Spleen (tissue), 11 donors: ENCODE data around the gene CEP95. TPM values are rescaled to one million over a fixed set of nuclear protein-coding genes. Genes with fewer than 3 reads are reported as not detected.

Experiments
- DNase-seq: peaks from one replicate; pipeline ENCODE4 v3.0.0-alpha.2; 2020
- H3K27ac ChIP-seq, 8 donors: fragments of 200-600 bp; sonication (generic) in 7 of 8; 1 replicate in 4 of 8; 2 replicates in 4 of 8; pipeline versions ENCODE4 v1.5.0 to v1.8.0; 2016 to 2021; ENCODE audit warnings: inconsistent platforms in 4 of 8, mild to moderate bottlenecking in 4 of 8, moderate library complexity in 1 of 8
- H3K27me3 ChIP-seq, 7 donors: fragments of 200-600 bp; sonication (generic) in 6 of 7; replicated peaks in 1 of 7; 1 replicate in 4 of 7; 2 replicates in 3 of 7; pipeline versions ENCODE4 v1.5.0 to v1.8.0; 2016 to 2021; ENCODE audit warnings: inconsistent platforms in 3 of 7, mild to moderate bottlenecking in 1 of 7
- H3K36me3 ChIP-seq, 6 donors: fragments of 200-600 bp; sonication (generic) in 5 of 6; 1 replicate in 4 of 6; 2 replicates in 2 of 6; pipeline versions ENCODE4 v1.5.0 to v1.8.0; 2016 to 2021; ENCODE audit warnings: inconsistent platforms in 2 of 6
- H3K4me1 ChIP-seq, 6 donors: fragments of 200-600 bp; sonication (generic) in 5 of 6; 1 replicate in 3 of 6; 2 replicates in 3 of 6; pipeline versions ENCODE4 v1.5.0 to v1.8.0; 2016 to 2021; ENCODE audit warnings: inconsistent platforms in 3 of 6
- H3K4me3 ChIP-seq, 8 donors: fragments of 200-600 bp; sonication (generic) in 7 of 8; 1 replicate in 4 of 8; 2 replicates in 4 of 8; pipeline versions ENCODE4 v1.5.0 to v1.8.0; 2016 to 2021; ENCODE audit warnings: inconsistent platforms in 4 of 8, mild to moderate bottlenecking in 4 of 8, moderate library complexity in 2 of 8
- H3K9me3 ChIP-seq, 8 donors: fragments of 200-600 bp; sonication (generic) in 7 of 8; 1 replicate in 4 of 8; 2 replicates in 4 of 8; pipeline versions ENCODE4 v1.5.0 to v1.8.0; 2016 to 2021; ENCODE audit warnings: inconsistent platforms in 4 of 8
- POLR2A ChIP-seq, 3 donors: fragments of 450-650 bp; IDR thresholded peaks; one replicate each; pipeline ENCODE4 v1.5.1; 2017; ENCODE audit warnings: antibody characterized with exemption in 3 of 3, mild to moderate bottlenecking in 1 of 3
- POLR2AphosphoS5 ChIP-seq, 3 donors: sonication (generic); formaldehyde crosslinking; IDR thresholded peaks; one replicate each; pipeline ENCODE4 v1.5.1; 2017; ENCODE audit warnings: antibody characterized with exemption in 3 of 3
- WGBS, 5 donors: extraction: QIAGEN DNeasy Blood & Tissue Kit in 3 of 5; methylation state at CpG; one replicate each; pipeline versions ENCODE4 v1.1.5 to v1.1.7; 2013 to 2018; 5-methylcytosine and 5-hydroxymethylcytosine counted together
- intact Hi-C: fragments of 100-400 bp; cut with DNase I; formaldehyde crosslinking; loops from one replicate; pipeline ENCODE4 v1.15.0; 2023; ENCODE audit warnings: low total_unique reads
- polyA plus RNA-seq, 3 donors: library from polyadenylated mRNA; stranded (reverse); fragments of 200-250 nt; gene quantifications; one replicate each; pipeline ENCODE4 v1.2.1, GENCODE V29; 2013
- total RNA-seq, 7 donors: library from RNA; depleted of rRNA in 3 of 7; stranded (reverse); fragments of >200 nt in 3 of 7; fragmentation: NEBNext Ultra II Directional in 4 of 7; extraction: Animal tissue kit (Norgen Biotek cat#: 25700) in 4 of 7; gene quantifications; one replicate each; pipeline versions ENCODE4 v1.1.0 to v1.2.1, GENCODE V29; 2016 to 2021
- TF ChIP-seq, protein P1 (sequence below), 11 experiments: fragments of 200-600 bp in 7 of 11; fragments of 450-650 bp in 4 of 11; sonication (generic) in 4 of 11; IDR thresholded peaks in 8 of 11; conservative IDR thresholded peaks in 3 of 11; 1 replicate in 7 of 11; 2 replicates in 4 of 11; pipeline versions ENCODE4 v1.4.0 to v1.8.0; 2016 to 2021; ENCODE audit warnings: antibody characterized with exemption in 11 of 11, inconsistent platforms in 4 of 11, mild to moderate bottlenecking in 1 of 11
- donor health status: healthy with polysubstance abuse.
- donor health status: DM: no; HTN: no; CAD: no; lungs with moderate emphysema.
- donor health status: DM: no; HTN: no; CAD: no.
- donor health status: Bipolar disorder and iron deficiency.
- donor health status: healthy.
- donor health status: DM: no; HTN: no; CAD: no.
- donor health status: DM: yes; HTN: yes; CAD: no.

The CEP95 gene
- total and polyA plus RNA-seq, 10 donors: 33.5 to 83.9 (median 53.5) TPM

DNA sequence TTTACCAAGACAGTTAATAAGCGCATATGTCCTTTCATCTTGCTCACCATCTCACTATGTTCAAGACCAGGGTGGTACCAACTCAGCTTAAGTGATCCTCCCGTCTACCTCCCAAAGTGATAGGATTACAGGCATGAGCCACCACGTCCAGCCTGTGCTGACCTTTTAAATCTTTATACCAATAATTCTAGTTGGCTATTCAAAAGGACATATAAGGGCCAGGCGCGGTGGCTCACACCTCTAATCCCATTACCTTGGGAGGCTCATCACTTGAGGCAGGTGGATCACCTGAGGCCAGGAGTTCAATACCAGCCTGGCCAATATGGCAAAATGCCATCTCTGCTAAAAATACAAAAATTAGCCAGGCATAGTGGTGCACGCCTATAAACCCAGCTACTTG lies 2.4 kb downstream of the CEP95 start:
- TF ChIP-seq, protein P1, sequence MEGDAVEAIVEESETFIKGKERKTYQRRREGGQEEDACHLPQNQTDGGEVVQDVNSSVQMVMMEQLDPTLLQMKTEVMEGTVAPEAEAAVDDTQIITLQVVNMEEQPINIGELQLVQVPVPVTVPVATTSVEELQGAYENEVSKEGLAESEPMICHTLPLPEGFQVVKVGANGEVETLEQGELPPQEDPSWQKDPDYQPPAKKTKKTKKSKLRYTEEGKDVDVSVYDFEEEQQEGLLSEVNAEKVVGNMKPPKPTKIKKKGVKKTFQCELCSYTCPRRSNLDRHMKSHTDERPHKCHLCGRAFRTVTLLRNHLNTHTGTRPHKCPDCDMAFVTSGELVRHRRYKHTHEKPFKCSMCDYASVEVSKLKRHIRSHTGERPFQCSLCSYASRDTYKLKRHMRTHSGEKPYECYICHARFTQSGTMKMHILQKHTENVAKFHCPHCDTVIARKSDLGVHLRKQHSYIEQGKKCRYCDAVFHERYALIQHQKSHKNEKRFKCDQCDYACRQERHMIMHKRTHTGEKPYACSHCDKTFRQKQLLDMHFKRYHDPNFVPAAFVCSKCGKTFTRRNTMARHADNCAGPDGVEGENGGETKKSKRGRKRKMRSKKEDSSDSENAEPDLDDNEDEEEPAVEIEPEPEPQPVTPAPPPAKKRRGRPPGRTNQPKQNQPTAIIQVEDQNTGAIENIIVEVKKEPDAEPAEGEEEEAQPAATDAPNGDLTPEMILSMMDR (IDR thresholded peaks at IDR 0.05 in 8 of 11, conservative IDR thresholded peaks at IDR 0.05 in 3 of 11): no peak
- TF ChIP-seq POLR2A (IDR thresholded peaks at IDR 0.05): no peak
- no peak for TF ChIP-seq POLR2AphosphoS5 (IDR thresholded peaks at IDR 0.05)
- Histone ChIP-seq H3K27me3 (no peaks in the 10 kb centered on the region), H3K4me3 (no peak overlapping the region), H3K4me1 (peaks cover 23 to 50% (median 35%) of the 10 kb centered on the region in 6 donors), H3K36me3 (peaks cover under 1 to 63% (median 50%) of the 10 kb centered on the region in 6 donors), H3K9me3 (no peaks in the 10 kb centered on the region), H3K27ac (no peak overlapping the region)
- intact Hi-C loops: no loop called here
- no peak for DNase-seq
- WGBS, 5 donors: 79 to 95% (median 92%) methylated on average over 6 of the region's 6 CpGs

DNA sequence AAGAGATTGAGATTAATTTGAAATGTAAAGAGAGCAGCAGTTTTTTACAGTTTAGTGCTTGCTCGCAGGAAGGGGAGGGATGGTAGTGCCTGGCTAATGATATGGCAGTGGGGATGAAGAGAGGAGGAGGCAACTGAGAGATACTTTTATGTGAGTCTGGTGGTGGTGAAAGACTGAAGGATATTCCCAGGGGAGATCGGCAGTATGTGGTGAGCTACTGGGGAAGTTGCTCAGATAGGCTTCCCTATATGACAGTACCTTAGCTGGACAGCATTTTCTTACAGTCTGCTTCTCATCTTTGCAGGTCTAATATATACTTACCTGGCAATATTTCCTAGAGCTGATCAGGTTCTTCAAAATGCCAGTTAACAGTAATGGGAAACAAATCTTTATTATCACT lies 8.6 kb downstream of the CEP95 start:
- WGBS, 5 donors: 67 to 89% (median 79%) methylated on average over 2 of the region's 2 CpGs

DNA sequence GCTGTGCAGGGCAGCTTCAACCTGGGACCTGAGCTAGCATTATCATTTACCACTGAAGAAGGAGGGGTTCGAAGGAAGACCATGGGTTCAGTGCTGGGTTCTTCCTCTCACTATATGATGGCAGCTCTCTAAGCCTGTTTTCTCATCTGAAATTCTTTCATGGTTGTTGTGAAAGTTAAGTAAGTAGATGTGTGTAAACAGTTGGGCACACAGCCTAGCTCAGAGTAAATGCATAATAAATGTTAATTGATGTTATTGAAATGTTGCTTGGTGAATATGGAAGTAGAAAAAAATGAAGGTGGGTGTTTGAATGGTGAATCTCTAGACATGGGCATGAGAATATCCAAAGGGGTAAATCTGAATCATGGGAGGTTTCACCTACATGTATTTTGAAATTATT lies 9.1 kb downstream of the CEP95 start:
- Histone ChIP-seq H3K27me3 (no peaks in the 10 kb centered on the region), H3K27ac (no peak overlapping the region), H3K4me3 (no peak overlapping the region), H3K36me3 (peaks cover 0 to 100% (median 78%) of the 10 kb centered on the region in 6 donors), H3K4me1 (peaks cover 0 to 21% (median 0%) of the 10 kb centered on the region in 6 donors), H3K9me3 (no peaks in the 10 kb centered on the region)
- TF ChIP-seq, protein P1 (IDR thresholded peaks at IDR 0.05 in 8 of 11, conservative IDR thresholded peaks at IDR 0.05 in 3 of 11): no peak
- no peak for TF ChIP-seq POLR2A (IDR thresholded peaks at IDR 0.05)
- TF ChIP-seq POLR2AphosphoS5 (IDR thresholded peaks at IDR 0.05): no peak
- DNase-seq: no peak
- WGBS, 5 donors: 90 to 100% (median 97%) methylated on average over 1 of the region's 1 CpG
- intact Hi-C loops: loop anchor here (10.0 kb wide), 1 partner anchor 139 kb away; no protein-coding TSS in a partner anchor

More for the DNA sequence above, 8.6 kb downstream of the CEP95 start:
- no peak for TF ChIP-seq POLR2AphosphoS5 (IDR thresholded peaks at IDR 0.05)
- TF ChIP-seq, protein P1 (IDR thresholded peaks at IDR 0.05 in 8 of 11, conservative IDR thresholded peaks at IDR 0.05 in 3 of 11): no peak
- TF ChIP-seq POLR2A (IDR thresholded peaks at IDR 0.05): no peak
- Histone ChIP-seq H3K4me3 (no peak overlapping the region), H3K27ac (no peak overlapping the region), H3K4me1 (peaks cover 0 to 24% (median 0%) of the 10 kb centered on the region in 6 donors), H3K36me3 (peaks cover 0 to 100% (median 79%) of the 10 kb centered on the region in 6 donors), H3K27me3 (no peaks in the 10 kb centered on the region), H3K9me3 (no peaks in the 10 kb centered on the region)
- intact Hi-C loops: loop anchor here (10.0 kb wide), 1 partner anchor 139 kb away; no protein-coding TSS in a partner anchor
- no peak for DNase-seq

DNA sequence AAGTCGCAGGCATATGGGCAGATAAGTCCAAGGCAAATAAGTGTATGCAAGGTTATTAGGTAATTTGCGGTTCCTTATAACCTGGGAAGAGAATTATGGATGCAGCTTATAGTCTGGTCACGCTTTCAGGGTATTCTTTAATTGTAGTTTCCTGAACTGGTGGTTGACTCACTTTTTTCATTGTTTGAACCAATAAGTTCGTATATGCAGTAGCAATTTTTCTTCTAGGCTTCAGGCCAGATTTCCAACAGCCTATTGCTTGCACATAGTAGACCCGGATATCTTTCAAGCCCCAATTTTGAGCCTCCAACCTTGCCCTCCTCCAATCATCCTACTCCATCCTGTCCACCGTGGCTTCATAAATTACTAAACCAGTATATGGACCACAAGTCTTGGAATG lies 12.8 kb downstream of the CEP95 start:
- H3K4me1 ChIP-seq: peaks cover 0 to 14% (median 0%) of the 10 kb centered on the region in 6 donors
- peaks cover 0 to 100% (median 87%) of the 10 kb centered on the region in 6 donors for H3K36me3 ChIP-seq
- TF ChIP-seq, protein P1 (IDR thresholded peaks at IDR 0.05 in 8 of 11, conservative IDR thresholded peaks at IDR 0.05 in 3 of 11): no peak
- TF ChIP-seq POLR2AphosphoS5 (IDR thresholded peaks at IDR 0.05): no peak
- TF ChIP-seq POLR2A (IDR thresholded peaks at IDR 0.05): no peak
- no peaks in the 10 kb centered on the region for H3K27me3 ChIP-seq
- H3K4me3 ChIP-seq: no peak overlapping the region
- no peak overlapping the region for H3K27ac ChIP-seq
- no peak for DNase-seq
- H3K9me3 ChIP-seq: no peaks in the 10 kb centered on the region
- intact Hi-C loops: loop anchor here (10.0 kb wide), 1 partner anchor 135 kb away; no protein-coding TSS in a partner anchor
- 94 to 97% (median 95%) methylated on average over 6 of the region's 6 CpGs for WGBS, 5 donors
